Caco-2 (cell line): ENCODE data around the gene MCEMP1. TPM values are rescaled to one million over a fixed set of nuclear protein-coding genes. Genes with fewer than 3 reads are reported as not detected.

ENCODE experiments used
- BruUV-seq: library from RNA; stranded (reverse); fragments of 400-500 nt; replicated peaks from 2 replicates; lab custom pipeline; 2021; lab: Mats Ljungman, UMichigan
- CTCF ChIA-PET: fragments of 300-600 bp; sonication (Branson Sonifier 250); formaldehyde crosslinking; loops from one replicate; lab custom pipeline; 2022; ENCODE audit warnings: antibody characterized with exemption; lab: Charles Lee
- POLR2A ChIA-PET: fragments of 300-600 bp; sonication (Branson Sonifier 250); formaldehyde crosslinking; loops from one replicate; lab custom pipeline; 2022; ENCODE audit warnings: antibody characterized with exemption; lab: Charles Lee
- DNase-seq, 2 experiments: peaks; one replicate each; pipeline versions ENCODE4 v3.0.0 to v3.0.0-alpha.2; 2020 to 2022
- H3K27me3 ChIP-seq: replicated peaks from 2 replicates; pipeline ENCODE4 v1.6.0; 2011; ENCODE audit warnings: low read length; ENCODE audit not compliant: control insufficient read depth, insufficient read depth
- H3K36me3 ChIP-seq: 2 replicates; pipeline ENCODE4 v1.5.1; 2011; ENCODE audit warnings: low read length; ENCODE audit not compliant: control insufficient read depth, insufficient read depth
- H3K4me1 ChIP-seq: fragments of 250-450 bp; sonication (Bioruptor Pico); 2 replicates; pipeline ENCODE4 v1.5.1; 2020; ENCODE audit warnings: mild to moderate bottlenecking
- H3K4me3 ChIP-seq: 2 replicates; pipeline ENCODE4 v1.5.1; 2011; ENCODE audit warnings: low read depth, mild to moderate bottlenecking, control low read depth, low read length
- H3K9me3 ChIP-seq: fragments of 250-450 bp; sonication (Bioruptor Pico); 2 replicates; pipeline ENCODE4 v1.5.1; 2020; ENCODE audit warnings: mild to moderate bottlenecking, moderate library complexity
- H3K27ac Mint-ChIP-seq: one replicate; pipeline ENCODE4 v1.8.0; 2022; ENCODE audit warnings: mixed read lengths; ENCODE audit not compliant: unreplicated experiment
- H3K27me3 Mint-ChIP-seq: one replicate; pipeline ENCODE4 v1.8.0; 2022; ENCODE audit warnings: mixed read lengths; ENCODE audit not compliant: insufficient read depth, unreplicated experiment
- H3K36me3 Mint-ChIP-seq: one replicate; pipeline ENCODE4 v1.8.0; 2022; ENCODE audit warnings: mild to moderate bottlenecking, mixed read lengths; ENCODE audit not compliant: insufficient read depth, unreplicated experiment
- H3K4me1 Mint-ChIP-seq: one replicate; pipeline ENCODE4 v1.8.0; 2022; ENCODE audit warnings: low read depth, mixed read lengths; ENCODE audit not compliant: unreplicated experiment
- H3K4me3 Mint-ChIP-seq: one replicate; pipeline ENCODE4 v1.8.0; 2022; ENCODE audit warnings: mild to moderate bottlenecking, moderate library complexity, mixed read lengths; ENCODE audit not compliant: unreplicated experiment
- H3K9me3 Mint-ChIP-seq: one replicate; pipeline ENCODE4 v1.8.0; 2022; ENCODE audit warnings: mixed read lengths; ENCODE audit not compliant: unreplicated experiment
- intact Hi-C: fragments of 100-400 bp; cut with micrococcal nuclease; formaldehyde crosslinking; loops from one replicate; pipeline ENCODE4 v1.10.0; 2022; ENCODE audit not compliant: unreplicated experiment
- total RNA-seq: library from RNA; stranded (reverse); gene quantifications from 2 replicates; pipeline ENCODE4 v1.2.3, GENCODE V29; 2022
- TF ChIP-seq, protein P1 (sequence below), 2 experiments: fragments of 200-600 bp in 1 of 2; IDR thresholded peaks; 1 replicate in 1 of 2; 2 replicates in 1 of 2; pipeline versions ENCODE4 v1.5.1 to v1.8.0; 2011 to 2022; ENCODE audit warnings: antibody characterized with exemption in 1 of 2, control low read depth in 1 of 2, inconsistent platforms in 1 of 2, low read depth in 1 of 2, low read length in 1 of 2, mild to moderate bottlenecking in 1 of 2, moderate library complexity in 1 of 2; ENCODE audit not compliant: insufficient read depth in 1 of 2, severe bottlenecking in 1 of 2, unreplicated experiment in 1 of 2

The MCEMP1 gene
- total RNA-seq, 1 experiment from 2014 or later, result not detected

DNA sequence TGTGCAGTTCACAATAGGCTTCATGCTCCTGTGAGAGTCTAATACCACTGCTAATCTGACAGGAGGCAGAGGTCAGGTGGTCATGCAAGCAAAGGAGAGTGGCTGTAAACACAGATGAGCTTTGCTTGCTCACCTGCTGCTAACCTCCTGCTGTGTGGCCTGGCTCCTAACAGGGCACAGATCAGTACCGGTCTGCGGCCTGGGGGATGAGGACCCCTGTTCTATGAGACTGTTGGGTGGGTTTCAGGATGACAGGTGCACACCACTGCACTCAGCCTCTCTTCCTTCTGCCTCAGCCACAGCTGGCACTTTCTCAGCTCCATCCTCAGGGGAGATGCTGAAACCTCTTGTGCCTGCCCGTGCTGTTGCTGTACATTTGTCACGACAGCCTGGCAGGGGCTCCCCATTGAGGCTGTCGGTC, 45.4 kb downstream of the MCEMP1 start:
- TF ChIP-seq, protein P1, sequence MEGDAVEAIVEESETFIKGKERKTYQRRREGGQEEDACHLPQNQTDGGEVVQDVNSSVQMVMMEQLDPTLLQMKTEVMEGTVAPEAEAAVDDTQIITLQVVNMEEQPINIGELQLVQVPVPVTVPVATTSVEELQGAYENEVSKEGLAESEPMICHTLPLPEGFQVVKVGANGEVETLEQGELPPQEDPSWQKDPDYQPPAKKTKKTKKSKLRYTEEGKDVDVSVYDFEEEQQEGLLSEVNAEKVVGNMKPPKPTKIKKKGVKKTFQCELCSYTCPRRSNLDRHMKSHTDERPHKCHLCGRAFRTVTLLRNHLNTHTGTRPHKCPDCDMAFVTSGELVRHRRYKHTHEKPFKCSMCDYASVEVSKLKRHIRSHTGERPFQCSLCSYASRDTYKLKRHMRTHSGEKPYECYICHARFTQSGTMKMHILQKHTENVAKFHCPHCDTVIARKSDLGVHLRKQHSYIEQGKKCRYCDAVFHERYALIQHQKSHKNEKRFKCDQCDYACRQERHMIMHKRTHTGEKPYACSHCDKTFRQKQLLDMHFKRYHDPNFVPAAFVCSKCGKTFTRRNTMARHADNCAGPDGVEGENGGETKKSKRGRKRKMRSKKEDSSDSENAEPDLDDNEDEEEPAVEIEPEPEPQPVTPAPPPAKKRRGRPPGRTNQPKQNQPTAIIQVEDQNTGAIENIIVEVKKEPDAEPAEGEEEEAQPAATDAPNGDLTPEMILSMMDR (IDR thresholded peaks at IDR 0.05; ENCODE audit: insufficient read depth in 1 of 2, low read depth in 1 of 2, low read length in 1 of 2, severe bottlenecking in 1 of 2, unreplicated experiment in 1 of 2), result no peak
- H3K27me3 ChIP-seq, result no peaks in the 10 kb centered on the region
- no peak overlapping the region for H3K4me3 ChIP-seq
- no peak for DNase-seq
- Mint-ChIP-seq H3K27me3 (peaks cover 4% of the 10 kb centered on the region), H3K4me1 (no peaks in the 10 kb centered on the region), H3K9me3 (peaks cover 3% of the 10 kb centered on the region), H3K27ac (no peak overlapping the region), H3K4me3 (no peak overlapping the region), H3K36me3 (no peaks in the 10 kb centered on the region)
- POLR2A ChIA-PET, result no interaction called here
- no peaks in the 10 kb centered on the region for H3K4me1 ChIP-seq
- intact Hi-C loops, result no loop called here
- BruUV-seq, result no TSS peak
- CTCF ChIA-PET, result interaction anchor here (1.2 kb wide), 1 partner anchor 41 kb away, joined by 5 read pairs; the partner anchor contains the start of gene TRAPPC5
- no peaks in the 10 kb centered on the region for H3K36me3 ChIP-seq
- no peaks in the 10 kb centered on the region for H3K9me3 ChIP-seq

DNA sequence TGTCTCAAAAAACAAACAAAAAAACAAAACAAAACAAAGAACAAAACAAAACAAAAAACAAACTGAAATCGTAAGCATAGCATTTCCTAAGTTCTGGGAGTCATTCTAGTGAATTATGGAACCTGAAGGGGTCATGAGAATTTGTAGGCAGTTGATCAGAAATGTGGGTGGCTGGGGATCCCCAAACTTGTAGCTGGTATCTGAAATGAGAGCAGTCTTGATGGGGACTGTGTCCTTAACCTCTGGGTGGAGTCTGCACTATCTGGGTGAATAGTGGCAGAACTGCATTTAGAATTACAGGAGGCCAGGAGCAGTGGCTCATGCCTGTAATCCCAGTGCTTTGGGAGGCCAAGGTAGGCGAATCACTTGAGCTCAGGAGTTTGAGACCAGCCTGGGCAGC, 48.9 kb downstream of the MCEMP1 start:
- Histone ChIP-seq H3K27me3 (no peaks in the 10 kb centered on the region), H3K36me3 (no peaks in the 10 kb centered on the region), H3K4me1 (no peaks in the 10 kb centered on the region), H3K9me3 (no peaks in the 10 kb centered on the region), H3K4me3 (no peak overlapping the region)
- H3K36me3 Mint-ChIP-seq, result no peaks in the 10 kb centered on the region
- DNase-seq, result no peak
- H3K27ac Mint-ChIP-seq, result no peak overlapping the region
- H3K4me3 Mint-ChIP-seq, result no peak overlapping the region
- peaks cover 5% of the 10 kb centered on the region for H3K4me1 Mint-ChIP-seq
- CTCF ChIA-PET, result no interaction called here
- TF ChIP-seq, protein P1 (IDR thresholded peaks at IDR 0.05; ENCODE audit: insufficient read depth in 1 of 2, low read depth in 1 of 2, low read length in 1 of 2, severe bottlenecking in 1 of 2, unreplicated experiment in 1 of 2), result no peak
- POLR2A ChIA-PET, result no interaction called here
- H3K9me3 Mint-ChIP-seq, result peaks cover 9% of the 10 kb centered on the region
- H3K27me3 Mint-ChIP-seq, result peaks cover 22% of the 10 kb centered on the region
- BruUV-seq, result no TSS peak
- intact Hi-C loops, result no loop called here

DNA sequence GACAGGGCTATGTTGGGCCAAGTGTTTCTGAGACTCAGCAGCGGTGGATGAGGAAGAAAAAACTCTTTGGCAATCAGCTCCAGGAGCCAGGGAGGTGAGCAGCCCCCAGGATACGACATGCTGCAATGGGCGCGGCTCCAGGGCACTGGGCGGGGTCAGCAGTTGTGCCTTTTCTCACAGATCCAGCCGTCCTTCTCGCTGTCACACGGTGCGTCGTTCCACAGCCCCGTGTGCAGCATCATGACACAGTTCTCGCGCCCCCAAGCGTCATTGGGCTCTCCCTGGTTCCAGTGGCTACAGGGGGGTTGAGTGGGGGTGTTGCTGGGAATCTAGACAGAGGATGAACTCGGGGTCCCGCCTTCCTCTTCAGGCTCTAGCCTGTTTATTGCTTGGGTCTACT, 52.3 kb downstream of the MCEMP1 start:
- Mint-ChIP-seq H3K36me3 (no peaks in the 10 kb centered on the region), H3K27me3 (peaks cover 26% of the 10 kb centered on the region), H3K4me3 (no peak overlapping the region), H3K27ac (no peak overlapping the region), H3K4me1 (peaks cover 8% of the 10 kb centered on the region), H3K9me3 (peaks cover 9% of the 10 kb centered on the region)
- DNase-seq, result peak in 1 of 2 experiments; percentile 11
- TF ChIP-seq, protein P1 (IDR thresholded peaks at IDR 0.05; ENCODE audit: insufficient read depth in 1 of 2, low read depth in 1 of 2, low read length in 1 of 2, severe bottlenecking in 1 of 2, unreplicated experiment in 1 of 2), result no peak
- Histone ChIP-seq H3K27me3 (no peaks in the 10 kb centered on the region), H3K36me3 (no peaks in the 10 kb centered on the region), H3K9me3 (no peaks in the 10 kb centered on the region), H3K4me3 (no peak overlapping the region), H3K4me1 (no peaks in the 10 kb centered on the region)
- POLR2A ChIA-PET, result no interaction called here
- intact Hi-C loops, result no loop called here
- CTCF ChIA-PET, result no interaction called here
- BruUV-seq, result no TSS peak

Other genes starting within 250 kb of the MCEMP1 start
- gene PEX11G, start 188.1 kb upstream of the MCEMP1 start, total RNA-seq, result 3.9 TPM in 2 replicates
- 29.4 TPM in 2 replicates for gene ZNF358, start 161.0 kb upstream of the MCEMP1 start, total RNA-seq
- gene MCOLN1, start 154.5 kb upstream of the MCEMP1 start, total RNA-seq, result 16.1 and 16.2 TPM in 2 replicates
- gene PNPLA6, start 141.4 kb upstream of the MCEMP1 start, total RNA-seq, result 67.6 and 79.2 TPM in 2 replicates
- 60.5 and 61.6 TPM in 2 replicates for gene CAMSAP3, start 81.2 kb upstream of the MCEMP1 start, total RNA-seq
- gene XAB2, start 47.5 kb upstream of the MCEMP1 start, total RNA-seq, result 44.7 and 47.9 TPM in 2 replicates
- gene PET100, start 47.3 kb upstream of the MCEMP1 start, total RNA-seq, result 138 and 139 TPM in 2 replicates
- 0.88 and 1.9 TPM in 2 replicates for gene PCP2, start 43.4 kb upstream of the MCEMP1 start, total RNA-seq
- gene STXBP2, start 40.0 kb upstream of the MCEMP1 start, total RNA-seq, result 113 and 125 TPM in 2 replicates
- gene RETN, start 8.0 kb upstream of the MCEMP1 start, total RNA-seq, result not detected in 2 replicates
- gene TRAPPC5, start 3.7 kb downstream of the MCEMP1 start, total RNA-seq, result 80.3 and 83.4 TPM in 2 replicates
- gene FCER2, start 25.0 kb downstream of the MCEMP1 start, total RNA-seq, result not detected in 2 replicates
- not detected in 2 replicates for gene CLEC4G, start 55.0 kb downstream of the MCEMP1 start, total RNA-seq
- not detected in 2 replicates for gene CD209, start 70.4 kb downstream of the MCEMP1 start, total RNA-seq
- gene CLEC4M, start 86.2 kb downstream of the MCEMP1 start, total RNA-seq, result not detected in 2 replicates
- 6.5 and 9.8 TPM in 2 replicates for gene EVI5L, start 153.1 kb downstream of the MCEMP1 start, total RNA-seq
- 3.7 and 4.4 TPM in 2 replicates for gene PRR36, start 197.3 kb downstream of the MCEMP1 start, total RNA-seq
- gene LRRC8E, start 211.4 kb downstream of the MCEMP1 start, total RNA-seq, result 6.5 and 6.7 TPM in 2 replicates
- gene MAP2K7, start 226.8 kb downstream of the MCEMP1 start, total RNA-seq, result 37.4 and 42.6 TPM in 2 replicates
- gene TGFBR3L, start 237.7 kb downstream of the MCEMP1 start, total RNA-seq, result 9.8 and 10.8 TPM in 2 replicates
- 8.8 and 10.4 TPM in 2 replicates for gene SNAPC2, start 243.2 kb downstream of the MCEMP1 start, total RNA-seq
- 7.4 and 9.1 TPM in 2 replicates for gene CTXN1, start 249.0 kb downstream of the MCEMP1 start, total RNA-seq